GM19452 (cell line): ENCODE measurements around the gene SLC25A12.
"Not testable (repeated sequence)": the region's sequence is repeated elsewhere in the genome, so short reads cannot be mapped to it uniquely, and the experiment has no call there.

Experiments used
- ATAC-seq: cut with Tn5 transposase; IDR thresholded peaks from one replicate; pipeline ENCODE4 v1.9.1; 2021; ENCODE audit not compliant: unreplicated experiment

SLC25A12 gene, protein sequence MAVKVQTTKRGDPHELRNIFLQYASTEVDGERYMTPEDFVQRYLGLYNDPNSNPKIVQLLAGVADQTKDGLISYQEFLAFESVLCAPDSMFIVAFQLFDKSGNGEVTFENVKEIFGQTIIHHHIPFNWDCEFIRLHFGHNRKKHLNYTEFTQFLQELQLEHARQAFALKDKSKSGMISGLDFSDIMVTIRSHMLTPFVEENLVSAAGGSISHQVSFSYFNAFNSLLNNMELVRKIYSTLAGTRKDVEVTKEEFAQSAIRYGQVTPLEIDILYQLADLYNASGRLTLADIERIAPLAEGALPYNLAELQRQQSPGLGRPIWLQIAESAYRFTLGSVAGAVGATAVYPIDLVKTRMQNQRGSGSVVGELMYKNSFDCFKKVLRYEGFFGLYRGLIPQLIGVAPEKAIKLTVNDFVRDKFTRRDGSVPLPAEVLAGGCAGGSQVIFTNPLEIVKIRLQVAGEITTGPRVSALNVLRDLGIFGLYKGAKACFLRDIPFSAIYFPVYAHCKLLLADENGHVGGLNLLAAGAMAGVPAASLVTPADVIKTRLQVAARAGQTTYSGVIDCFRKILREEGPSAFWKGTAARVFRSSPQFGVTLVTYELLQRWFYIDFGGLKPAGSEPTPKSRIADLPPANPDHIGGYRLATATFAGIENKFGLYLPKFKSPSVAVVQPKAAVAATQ

DNA sequence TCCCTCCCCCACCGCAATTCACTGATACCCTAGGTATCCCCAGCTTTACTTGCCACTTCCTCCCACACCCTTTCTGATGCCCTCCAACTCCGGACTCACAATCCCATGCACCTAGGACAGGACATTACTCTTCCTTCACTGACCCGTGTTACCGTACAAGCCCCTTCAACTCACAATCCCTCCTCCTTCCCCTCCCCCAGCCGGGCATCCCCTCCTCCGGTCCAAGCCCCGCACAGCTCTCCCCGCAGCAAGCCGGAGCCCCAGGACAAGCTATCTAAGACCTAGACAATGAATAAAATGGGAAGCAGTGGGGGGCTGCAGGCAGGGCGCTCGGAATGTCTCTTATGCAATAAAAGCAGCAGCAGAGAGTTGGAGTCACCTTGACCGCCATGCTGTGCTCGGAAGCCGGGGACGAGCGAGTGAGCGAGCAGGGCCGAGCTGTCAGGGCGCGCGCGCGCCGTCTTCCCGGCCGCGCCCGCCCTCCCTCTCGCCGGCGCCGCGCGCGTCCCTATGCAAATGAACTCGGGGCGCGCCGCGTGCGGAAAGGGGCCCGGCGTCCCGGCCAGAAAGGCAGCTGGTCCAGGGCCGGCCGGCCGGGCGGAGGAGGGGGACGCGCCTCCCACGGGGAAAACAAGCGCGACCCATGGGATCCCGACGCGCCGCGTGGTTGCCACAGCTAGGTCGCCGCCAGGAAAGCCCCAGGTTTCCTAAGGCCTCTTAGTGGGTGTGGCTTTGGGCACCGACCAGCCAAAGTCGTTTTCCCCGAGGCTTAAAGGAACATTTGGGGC is at the start of gene SLC25A12:
TSS of gene SLC25A12 (minus strand) at position 421 of the 788 bp plus-strand sequence. CDS start at position 391, 30 bp downstream.
- ATAC-seq = peak; percentile 92

DNA sequence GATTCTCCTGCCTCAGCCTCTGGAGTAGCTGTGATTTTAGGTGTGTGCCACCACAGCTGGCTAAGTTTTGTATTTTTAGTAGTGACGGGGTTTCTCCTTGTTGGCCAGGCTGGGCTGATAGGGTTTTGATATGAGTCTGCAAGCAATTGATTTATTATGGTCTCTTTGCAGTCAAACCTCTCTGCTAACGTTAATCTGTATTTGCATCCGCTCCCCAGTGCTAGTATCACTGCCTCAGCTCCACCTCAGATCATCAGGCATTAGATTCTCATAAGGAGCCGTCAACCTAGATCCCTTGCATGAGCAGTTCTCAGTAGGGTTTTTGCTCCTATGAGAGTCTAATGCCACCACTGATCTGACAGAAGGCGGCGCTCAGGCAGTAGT is 47.3 kb upstream of the SLC25A12 start:
- no peak for ATAC-seq

DNA sequence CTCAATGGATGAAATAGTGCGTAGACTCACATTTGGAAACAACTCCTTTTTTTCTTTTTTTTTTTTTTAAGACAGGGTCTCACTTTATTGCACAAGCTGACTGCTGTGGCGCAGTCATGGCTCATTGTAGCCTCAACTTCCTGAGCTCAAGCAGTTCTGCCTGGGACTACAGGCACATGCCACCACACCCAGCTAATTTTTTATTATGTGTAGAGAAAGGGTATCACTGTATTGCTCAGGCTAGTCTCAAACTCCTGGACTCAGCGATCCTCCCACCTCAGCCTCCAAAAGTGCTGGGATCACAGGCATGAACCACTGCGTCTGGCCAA is 45.7 kb upstream of the SLC25A12 start:
- no peak for ATAC-seq

DNA sequence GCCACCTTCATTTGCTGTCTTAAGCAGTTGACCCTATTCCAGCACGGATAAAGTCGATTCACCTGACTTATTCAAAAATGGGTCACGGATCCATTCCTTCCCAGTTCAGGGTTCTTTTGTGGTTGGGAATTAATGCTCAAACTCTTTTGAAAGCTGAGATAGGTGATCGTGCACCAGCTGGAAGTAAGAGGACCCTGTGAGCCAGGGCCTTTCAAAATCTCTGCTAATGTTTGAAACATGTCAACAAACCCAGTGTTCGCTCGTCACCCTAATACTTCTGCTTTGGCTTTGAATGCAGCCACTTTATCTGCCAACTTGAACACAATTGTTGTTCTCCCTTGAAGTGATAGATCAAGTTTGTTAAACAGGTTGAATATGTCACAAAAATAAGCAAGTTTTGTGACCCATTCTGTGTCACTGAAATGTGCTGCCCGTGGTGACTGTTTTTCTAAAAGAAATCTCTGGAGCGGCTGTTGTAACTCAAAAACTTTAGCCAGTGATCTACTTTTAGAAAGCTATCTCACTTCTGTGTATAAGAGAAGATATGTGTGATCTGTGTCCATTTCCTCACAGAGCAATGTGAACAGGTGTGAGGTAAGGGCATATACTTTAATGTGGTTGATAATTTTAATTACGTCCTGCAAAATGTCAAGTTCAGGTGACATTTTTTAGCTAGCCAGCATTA is 45.2 kb upstream of the SLC25A12 start:
- no peak for ATAC-seq

DNA sequence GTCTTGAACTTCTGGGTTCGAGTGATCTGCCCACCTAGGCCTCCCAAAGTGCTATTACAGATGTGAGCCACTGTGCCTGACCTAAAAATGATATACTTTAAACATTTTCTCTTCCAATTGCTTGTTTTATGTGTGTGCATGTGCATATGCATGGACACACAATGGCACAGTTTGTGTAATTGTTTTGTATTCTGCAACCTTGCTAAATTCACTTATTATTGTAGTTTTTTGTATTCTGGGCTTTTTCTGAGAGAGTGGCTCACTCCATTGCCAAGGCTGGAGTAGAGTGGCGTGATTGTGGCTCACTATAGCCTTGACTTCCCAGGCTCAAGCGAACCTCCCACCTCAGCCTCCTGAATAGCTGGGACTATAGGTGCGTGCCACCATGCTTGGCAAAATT is 36.3 kb upstream of the SLC25A12 start:
- no peak for ATAC-seq

DNA sequence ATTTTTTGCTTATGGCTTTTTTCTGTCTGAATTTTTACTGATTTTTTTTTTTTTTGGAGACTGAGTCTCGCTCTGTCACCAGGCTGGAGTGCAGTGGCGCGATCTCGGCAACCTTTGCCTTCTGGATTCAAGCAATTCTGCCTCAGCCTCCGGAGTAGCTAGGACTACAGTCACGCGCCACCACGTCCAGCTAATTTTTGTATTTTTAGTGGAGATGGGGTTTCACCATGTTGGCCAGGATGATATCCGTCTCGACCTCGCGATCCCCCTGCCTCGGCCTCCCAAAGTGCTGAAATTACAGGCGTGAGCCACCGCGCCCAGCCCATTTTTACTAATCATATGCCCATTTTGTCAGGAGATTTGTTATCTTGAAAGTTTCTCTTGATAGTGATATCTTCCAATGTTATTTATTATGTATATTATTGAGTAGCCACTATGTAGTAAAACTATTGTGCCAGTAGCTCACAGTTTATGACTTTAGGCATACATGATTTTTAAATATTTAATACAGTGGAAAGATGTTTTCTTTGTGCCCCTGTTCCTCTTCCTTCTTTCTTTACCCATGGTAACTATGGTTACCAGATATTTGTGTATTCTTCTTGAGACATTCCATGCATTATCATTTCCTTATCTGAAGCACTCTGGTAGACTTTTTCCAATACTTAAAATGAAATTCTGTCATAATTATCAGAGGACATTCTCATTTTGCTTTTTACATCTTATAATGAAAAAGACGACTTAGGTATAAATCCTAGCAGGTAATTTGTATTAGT is 30.3 kb upstream of the SLC25A12 start:
- ATAC-seq = no peak

DNA sequence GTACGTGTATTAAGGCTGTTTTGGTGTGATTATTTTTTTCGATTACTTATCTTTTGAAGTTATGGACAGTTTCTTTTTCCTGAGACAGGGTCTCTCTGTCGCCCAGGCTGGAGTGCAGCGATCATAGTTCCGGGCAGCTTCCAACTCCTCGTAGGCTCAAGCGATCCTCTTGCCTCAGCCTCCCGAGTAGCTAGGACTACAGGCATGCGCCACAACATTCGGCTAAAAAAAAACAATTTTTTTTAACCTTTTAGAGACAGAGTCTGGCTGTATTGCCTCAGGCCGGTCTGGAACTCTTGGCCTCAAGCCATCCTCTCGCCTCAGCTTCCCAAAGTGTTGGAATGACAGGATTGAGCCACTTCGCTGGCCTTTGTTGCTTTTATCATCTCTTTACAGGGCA is 29.2 kb upstream of the SLC25A12 start:
- no peak for ATAC-seq

DNA sequence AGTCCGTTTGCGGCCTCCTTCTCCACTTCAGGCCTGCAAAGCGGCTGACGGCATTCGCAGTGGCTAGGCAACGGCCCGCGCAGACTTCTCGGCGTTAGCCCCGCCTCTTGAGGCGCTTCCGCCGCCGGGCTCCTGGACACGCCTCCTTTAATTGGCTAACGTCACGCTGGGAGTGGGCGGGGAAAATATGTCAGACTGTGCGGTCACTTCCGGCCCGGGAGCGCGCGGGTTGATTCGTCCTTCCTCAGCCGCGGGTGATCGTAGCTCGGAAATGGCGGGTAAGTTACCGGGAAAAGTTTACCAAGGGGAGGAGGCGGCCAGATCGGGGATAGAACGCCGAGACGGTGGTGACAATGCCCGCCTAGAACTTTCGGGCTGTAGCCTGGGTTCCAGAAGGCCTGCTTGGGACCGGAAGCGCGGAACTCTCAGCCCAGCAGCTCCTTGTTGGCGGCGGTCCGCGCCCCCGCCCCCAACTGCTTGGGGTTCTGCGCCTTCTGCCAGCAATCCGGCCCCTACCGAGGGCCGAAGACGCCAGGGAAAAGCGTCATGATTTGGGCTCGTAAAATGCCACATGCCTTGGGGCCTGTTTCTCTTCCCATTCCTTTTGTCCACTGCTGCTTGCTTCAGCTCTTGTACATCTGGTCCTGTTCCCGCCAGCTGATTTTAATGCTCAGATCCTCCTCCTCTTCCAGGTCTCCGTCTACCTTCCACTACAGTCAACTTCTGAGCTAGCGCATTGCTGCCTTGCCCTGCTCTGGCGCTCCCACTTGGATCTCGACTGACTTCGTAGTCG is 28.4 kb upstream of the SLC25A12 start, which contains the start of gene HAT1:
TSS of gene HAT1 (plus strand) at position 232 of the 793 bp plus-strand sequence. CDS start at position 272, 40 bp downstream.
- peak; percentile 98 for ATAC-seq

DNA sequence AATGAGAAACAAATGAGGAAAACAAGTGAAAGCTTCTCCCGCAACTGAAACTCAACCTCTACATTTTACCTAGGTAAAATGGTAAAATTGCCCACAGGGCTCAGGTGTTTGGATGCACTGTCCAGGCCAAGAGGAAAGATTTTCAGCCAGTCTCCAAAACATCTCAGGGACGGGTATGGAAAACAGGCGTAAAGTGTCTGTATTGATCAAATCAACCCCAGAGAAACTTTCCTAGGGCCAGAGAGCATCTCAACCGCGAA is 27.9 kb upstream of the SLC25A12 start:
- no peak for ATAC-seq

DNA sequence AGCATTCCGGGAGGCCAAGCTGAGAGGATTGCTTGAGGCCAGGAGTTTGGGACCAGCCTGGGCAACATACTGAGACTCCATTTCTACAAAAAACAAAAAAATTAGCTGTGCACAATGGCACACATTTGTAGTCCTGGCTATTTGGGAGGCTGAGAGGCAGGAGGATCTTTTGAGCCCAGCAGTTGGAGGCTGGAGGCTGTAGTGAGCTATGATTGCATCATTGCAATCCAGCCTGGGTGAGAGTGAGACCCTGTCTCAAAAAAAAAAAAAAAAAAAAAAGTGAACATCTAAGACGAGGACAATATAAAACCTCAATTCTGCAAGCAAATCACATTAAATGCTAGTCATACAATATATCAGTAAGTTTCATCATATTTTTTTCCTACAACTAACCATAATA is 25.4 kb upstream of the SLC25A12 start:
- ATAC-seq = no peak

DNA sequence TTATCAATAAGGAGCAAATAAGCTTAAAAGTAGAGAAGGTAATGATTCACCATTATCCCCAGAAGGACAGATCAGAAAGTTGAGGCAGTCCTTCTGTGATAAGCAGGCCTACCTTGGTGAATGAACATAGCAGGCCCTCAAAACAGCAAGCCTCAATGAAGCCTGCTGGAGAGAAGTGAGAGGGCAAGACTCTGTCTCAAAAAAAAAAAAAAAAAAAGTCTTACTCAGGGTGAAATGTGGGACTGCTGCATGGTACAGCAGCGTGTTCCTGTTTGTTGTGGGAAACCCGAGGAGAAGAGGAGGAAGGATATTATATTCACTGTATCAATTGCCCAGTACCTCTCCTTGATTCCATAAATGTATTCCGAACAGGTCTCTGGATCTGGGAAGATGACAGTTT is 19.5 kb upstream of the SLC25A12 start:
- ATAC-seq = no peak

DNA sequence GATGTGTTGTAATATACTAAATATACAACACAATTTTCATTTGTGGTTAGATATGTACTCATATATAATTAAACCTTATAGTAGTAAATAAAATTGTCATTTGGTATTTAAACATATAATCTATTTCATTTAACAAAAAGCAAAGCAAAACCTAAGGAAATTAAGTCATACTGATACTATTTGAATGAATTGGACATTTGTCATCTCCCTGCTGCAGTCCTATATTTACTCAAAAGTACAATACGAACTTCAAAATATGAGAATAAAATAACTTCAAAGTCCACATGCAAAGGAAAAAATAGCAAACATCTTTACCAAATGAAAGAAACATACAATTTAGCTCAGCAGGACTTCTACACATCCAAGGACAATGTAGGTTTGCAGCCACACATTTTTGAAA is 16.4 kb upstream of the SLC25A12 start:
- ATAC-seq = no peak

DNA sequence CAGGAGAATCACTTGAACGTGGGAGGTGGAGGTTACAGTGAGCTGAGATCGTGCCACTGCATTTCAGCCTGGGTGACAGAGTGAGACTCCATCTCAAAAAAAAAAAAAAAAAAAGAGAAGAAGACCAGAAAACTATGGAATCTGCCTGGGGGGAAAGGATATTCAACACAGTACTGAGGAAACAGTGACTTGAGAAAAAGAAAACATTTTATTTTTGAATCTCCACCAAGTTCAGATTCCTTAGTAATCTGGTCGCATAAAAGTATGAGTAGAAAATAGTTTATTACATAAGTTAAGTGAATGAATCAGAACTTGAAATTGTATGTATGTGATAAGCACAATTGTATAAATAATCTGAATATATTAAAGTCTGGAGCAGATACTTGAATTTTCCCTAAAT is 15.2 kb upstream of the SLC25A12 start:
- ATAC-seq = no peak

DNA sequence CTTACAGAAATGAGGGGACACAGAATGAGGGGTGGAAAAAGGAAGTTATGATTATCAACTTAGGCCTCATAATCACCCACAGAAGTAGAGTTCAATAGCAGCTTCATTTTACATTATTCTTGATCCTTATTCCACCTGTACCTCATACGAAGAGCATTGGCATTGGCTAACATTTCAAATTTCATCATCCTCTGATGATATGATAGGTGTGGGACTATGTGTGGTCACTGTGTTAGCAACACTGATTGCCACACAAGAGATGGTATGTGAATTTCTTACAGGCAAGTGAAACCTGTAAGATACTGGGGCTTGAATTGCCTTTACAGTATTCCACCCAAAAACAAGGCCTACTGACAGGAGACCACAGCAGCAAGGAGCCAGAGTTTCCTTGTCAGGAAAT is 14.2 kb upstream of the SLC25A12 start:
- ATAC-seq = no peak

DNA sequence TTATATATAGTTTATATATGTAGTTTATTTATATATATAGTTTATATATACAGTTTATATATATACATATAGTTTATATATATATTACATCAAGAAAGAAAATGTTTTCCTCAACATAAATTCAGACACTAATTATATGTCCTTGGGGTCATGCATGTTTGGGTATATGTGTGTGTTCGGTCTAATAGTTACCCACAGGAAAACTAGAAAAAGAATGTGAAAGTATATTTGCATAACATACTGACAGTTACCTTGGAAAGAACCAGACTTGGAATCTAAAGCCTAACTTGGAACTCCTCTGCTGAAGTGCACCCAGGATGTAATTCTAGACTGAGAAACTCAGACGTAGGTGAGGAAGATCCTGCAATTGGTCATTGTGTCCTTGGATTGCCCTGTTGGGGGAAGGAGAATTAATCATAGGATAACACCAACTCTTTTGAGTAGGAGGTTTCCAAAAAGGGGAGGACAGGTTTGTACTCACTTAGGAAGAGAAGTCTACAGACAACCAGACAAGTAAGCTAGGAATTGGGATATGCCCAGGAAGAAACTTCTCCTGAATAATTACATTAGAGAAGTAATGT is 8.9 kb upstream of the SLC25A12 start:
- ATAC-seq = no peak

DNA sequence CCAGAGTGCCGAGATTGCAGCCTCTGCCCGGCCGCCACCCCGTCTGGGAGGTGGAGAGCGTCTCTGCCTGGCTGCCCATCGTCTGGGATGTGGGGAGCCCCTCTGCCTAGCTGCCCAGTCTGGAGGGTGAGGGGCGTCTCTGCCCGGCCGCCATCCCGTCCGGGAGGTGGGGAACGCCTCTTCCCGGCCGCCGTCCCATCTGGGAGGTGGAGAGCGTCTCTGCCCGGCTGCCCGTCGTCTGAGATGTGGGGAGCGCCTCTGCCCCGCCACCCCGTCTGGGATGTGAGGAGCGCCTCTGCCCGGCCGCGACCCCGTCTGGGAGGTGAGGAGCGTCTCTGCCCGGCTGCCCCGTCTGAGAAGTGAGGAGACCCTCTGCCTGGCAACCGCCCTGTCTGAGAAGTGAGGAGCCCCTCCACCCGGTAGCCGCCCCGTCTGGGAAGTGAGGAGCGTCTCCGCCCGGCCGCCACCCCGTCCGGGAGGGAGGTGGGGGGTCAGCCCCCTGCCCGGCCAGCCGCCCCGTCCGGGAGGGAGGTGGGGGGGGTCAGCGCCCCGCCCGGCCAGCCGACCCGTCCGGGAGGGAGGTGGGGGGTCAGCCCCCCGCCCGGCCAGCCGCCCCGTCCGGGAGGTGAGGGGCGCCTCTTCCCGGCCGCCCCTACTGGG is 5.7 kb upstream of the SLC25A12 start:
- ATAC-seq = not testable (repeated sequence)

DNA sequence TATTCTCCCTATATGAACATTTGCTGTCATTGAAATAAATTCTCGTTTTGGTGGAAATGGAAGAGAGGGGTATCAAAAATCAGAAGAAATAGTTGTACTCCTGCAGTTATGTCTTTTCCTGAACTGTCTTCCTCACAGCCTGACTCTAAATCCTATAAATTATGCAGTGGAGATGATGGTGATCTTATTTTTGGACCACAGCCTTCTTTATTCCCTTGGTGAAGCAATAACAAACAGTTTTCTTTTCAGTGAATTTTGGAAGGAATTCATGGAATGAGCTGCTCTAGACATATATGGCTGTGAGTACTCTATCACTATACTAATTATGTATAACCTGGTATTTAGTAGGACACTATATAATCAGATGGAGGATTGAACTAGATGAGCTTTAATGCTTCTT is 1.7 kb upstream of the SLC25A12 start:
- ATAC-seq = no peak

DNA sequence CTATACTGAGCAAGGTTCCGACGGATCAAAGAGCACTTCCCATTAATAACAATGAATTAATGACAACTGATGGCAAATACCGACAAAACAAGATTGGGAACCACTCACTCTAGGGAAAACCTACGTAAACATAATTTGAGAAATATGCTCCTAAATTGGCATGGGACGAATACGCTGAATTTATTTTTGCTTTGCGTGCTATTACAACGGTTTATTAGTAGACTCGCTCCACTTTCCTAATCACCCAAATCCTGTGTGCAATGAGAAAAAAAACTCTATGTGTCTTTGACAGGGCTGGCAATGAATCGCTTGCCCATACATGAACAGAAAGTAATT is 536 bp upstream of the SLC25A12 start:
- ATAC-seq = no peak

DNA sequence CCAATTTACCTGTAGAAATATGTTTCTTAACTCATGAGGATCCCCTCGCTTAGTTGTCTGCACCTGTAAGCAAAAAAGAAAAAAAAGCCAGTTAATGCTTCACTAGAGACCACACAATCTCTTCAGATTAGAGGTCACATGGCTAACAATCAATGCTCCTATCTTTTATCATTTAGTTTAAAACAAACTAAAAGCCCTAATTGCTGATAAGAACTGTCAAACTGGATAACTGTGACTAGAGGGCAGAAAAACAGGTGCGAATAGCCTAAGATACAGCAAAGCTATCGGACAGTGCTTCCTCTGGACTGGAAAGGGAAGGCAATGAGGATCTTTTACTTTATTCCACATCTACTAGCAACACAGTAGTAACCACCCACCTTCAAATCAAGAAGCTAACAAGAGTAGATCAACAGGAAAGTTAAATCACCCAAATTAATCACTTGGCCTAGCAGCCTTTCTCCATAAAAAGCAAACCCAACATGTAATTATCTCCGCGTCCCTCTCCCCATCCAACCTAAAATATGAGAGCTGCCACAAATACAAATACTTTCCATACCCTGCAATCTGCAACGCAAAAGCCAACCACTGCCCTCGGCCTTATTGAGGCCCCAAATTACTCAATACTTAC is 734 bp downstream of the SLC25A12 start:
- ATAC-seq = no peak
